IPS DF 4.7 (cell line): Measurements from ENCODE around the gene CCDC152.
A peak's percentile ranks its signal among the peaks of the same experiment; 100 is the strongest.
"Not testable (repeated sequence)": the region's sequence is repeated elsewhere in the genome, so short reads cannot be mapped to it uniquely, and the experiment has no call there.

Experiments
- DNase-seq: peaks from one replicate; pipeline ENCODE4 v3.0.0-alpha.2; 2013; ENCODE audit warnings: low spot score; ENCODE audit errors: extremely low read depth

The CCDC152 gene

DNA sequence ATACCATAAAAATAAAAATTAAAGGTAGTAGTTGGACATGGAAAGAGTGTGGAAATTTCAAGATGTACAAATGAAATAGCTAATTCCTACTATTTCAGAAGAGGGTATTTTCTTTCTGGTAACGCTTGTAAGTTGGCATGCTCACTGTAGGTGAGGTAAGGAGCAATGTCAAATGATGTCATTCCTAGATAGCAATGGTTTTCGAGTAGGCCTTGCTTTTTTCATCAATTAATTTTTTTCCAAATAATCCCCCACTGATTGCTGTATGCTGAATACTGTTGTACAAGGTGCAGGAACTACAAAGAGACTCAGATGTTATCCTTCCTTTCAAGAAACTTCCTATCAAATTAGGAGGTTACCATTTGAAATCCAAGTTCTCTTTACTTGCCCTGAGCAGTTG, 56.0 kb downstream of the CCDC152 start:
- DNase-seq: no peak

DNA sequence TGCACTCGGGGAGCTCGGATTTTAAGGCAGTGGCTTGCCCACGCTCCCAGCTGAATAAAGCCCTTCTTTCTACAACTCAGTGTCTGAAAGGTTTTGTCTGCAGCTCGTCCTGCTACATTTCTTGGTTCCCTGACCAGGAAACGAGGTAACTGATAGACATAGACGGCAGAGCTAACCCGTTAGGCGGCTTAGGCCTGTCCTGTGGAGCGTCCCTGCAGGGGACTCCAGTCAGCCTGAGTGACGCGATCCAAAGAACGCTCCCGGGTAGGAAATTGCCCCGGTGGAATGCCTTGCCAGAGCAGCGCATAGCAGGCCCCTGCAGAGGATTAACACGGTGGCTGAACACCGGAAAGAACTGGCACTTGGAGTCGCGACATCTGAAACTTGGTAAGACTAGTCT, 56.9 kb downstream of the CCDC152 start:
- DNase-seq: peak; percentile 41

DNA sequence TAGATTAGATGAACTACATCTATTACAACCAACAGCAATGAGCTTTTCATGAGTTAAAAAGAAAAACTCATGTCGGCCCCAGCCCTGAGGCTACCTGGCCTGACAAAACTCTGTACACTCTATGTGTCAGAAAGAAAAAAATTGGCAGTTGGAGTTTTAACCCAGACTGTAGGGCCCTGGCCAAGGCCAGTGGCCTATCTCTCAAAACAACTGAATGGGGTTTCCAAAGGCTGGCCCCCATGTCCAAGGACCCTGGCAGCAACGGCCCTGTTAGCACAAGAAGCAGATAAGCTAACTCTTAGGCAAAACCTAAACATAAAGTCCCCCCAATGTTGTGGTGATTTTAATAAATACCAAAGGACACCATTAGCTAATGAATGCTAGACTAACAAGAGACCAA, 59.9 kb downstream of the CCDC152 start:
- not testable (repeated sequence) for DNase-seq

DNA sequence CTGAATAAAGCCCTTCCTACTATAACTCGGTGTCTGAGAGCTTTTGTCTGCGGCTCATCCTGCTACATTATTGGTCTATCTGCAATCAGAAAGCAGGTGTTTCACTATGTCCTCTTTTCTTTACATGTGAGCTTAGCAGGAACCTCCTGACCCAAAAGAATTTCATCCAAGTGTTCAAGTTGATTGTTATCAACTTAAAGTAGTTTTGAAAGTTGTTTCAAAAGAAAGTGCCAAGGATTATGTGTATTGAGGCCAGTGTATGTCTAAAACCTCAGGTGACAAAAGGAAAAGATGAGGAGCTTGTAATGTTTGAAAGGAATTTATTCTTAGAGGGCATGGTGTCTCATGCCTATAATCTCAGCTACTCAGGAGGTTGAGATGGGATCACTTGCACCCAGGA, 63.1 kb downstream of the CCDC152 start:
- DNase-seq: no peak

DNA sequence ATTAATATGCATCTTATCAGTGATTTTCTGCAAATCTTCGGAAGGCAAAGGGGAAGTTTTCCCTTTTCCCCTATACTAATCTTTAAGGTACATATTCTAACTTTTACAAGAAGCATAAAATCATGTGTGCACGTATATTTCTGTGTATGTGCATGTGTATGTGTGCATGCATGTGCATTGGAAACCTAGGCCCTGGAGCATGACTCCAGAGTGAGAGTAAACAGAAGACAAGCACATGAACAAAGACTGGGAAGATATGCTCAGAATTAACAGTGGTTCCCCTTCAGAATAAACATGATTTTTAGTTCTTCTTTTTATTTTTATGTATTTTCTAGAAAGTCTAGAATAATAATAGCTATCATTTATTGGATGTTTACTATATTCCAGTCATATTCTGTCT, 65.9 kb downstream of the CCDC152 start:
- no peak for DNase-seq

DNA sequence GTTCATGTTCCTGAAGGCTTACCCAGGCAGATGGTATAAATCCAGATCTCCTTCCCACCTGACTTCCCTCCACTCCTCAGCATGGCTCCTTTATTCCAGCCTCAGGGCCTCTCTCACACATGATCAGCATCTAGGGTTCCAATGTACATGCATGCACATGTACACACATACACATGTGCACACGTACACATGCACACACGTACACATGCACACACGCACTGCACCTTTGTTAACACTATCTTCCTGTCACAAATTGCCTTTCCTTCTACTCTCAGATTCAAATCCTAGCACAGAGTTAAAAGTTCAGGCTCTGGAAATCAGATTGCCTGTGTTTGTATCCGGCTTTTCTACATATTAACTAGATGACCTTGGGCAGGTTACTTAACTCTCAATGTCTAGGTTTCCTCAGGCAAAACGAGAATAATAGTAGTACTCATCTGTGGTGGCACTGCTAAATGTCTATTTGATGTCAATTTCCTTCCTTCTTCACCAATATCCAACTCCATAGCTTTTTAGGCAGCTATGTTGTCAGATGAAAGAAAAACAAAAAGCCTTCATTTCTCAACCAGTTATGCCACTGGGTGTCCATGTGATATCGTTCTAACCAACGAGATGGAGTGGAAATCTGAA, 67.8 kb downstream of the CCDC152 start:
- DNase-seq: no peak

DNA sequence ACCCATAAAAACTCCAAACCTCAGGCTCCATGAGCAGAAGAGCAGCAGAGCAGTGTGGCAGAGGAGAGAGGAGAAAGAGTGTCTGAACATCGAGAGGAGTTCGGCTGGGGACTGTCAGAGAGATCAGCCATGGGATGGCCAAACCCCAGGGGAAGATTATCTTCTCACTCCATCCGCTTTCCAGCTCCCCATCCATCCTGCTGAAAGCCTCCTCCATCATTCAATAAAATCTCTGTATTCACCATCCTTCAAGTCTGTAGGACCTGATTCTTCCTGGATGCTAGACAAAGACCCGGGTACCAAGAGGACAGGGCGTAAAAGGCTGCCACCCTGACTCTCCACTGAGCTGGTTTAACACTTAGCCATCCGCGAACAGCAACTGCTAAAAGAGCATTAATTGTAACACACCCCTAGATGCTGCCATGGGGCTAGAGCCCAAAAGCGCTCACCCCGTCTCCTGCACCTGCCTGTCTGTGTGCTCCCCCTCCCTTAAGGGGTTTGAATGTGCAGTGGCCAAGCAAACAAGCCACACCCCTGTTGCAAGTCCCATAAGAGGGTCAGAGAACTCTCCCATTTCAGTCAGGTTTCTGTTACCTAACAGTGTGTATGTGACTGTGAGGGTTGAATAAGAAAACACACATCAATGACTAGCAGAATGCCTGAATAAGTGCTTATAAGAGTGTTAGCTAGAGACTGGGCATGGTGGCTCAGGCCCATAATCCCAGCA, 69.0 kb downstream of the CCDC152 start:
- DNase-seq: no peak

DNA sequence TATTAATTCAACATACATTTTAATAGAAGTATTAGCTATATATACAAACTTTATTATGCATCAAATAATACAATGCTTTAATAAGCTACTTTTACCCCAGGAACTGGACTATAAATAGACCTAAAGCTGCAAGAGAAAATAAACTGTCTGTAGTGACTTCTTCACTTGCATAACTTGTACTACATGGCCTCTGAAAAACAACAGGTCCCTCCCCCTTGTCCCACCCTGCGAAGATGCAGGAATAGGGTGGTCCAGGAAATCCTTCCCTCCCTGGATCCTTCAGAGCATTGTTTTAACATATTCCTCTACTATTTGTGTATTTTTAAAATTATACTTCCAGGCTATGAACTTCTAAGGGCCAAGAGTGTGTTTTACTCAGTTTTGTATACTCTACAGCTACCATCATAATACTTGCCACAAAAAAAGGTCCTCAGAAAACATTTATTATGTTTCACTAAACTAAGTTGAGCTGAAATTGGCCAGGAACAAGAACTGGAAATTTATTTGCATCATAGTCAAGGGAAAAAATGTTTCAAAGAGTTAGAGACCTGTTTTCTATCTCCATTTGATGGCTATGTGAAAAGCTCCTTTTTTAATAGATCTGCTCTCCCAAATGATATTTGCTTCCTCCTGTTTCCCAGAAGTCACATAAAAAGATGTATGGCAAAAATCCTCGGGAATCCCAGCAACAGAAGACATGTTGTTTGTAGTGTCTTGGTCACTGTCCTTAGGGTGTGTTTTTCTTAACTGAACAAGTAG, 70.3 kb downstream of the CCDC152 start:
- no peak for DNase-seq

DNA sequence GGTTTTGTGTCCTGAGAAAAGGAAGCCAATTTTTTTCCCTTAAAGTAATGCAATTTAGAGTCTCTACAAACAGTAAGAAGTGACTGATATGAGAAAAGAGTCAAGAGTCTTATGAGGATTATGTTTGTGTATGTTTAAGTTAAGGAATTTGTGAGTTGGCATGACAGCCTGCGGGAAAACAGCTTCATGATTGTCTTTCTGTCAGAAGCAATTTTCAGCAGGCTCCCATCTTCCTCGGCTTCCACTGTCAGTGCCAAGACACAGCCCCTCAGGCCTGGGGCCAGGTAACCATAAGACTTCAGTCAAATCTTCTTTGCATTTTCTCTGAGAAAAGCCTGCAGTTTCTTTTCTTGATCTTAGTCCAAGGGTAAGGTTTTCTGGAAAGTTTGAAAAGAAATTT, 72.1 kb downstream of the CCDC152 start:
- DNase-seq: no peak

DNA sequence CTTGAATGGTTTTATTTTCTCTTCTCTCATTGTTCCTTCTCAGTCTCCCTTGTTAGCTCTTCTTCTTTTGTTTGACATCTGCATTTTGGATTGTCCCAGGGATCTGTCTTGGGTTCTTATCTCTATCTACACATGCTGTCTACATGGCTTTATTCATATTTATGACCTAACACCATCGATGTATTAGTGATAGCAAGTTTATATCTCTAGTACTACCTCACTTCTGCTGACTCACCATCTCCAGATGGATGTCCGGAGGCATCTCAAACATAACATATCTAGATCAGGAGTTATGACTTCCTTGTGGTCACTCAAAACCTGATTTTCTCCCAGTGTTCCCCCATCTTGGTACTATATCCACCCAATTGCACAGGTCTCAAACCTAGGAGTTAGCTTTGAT, 74.3 kb downstream of the CCDC152 start:
- DNase-seq: no peak

DNA sequence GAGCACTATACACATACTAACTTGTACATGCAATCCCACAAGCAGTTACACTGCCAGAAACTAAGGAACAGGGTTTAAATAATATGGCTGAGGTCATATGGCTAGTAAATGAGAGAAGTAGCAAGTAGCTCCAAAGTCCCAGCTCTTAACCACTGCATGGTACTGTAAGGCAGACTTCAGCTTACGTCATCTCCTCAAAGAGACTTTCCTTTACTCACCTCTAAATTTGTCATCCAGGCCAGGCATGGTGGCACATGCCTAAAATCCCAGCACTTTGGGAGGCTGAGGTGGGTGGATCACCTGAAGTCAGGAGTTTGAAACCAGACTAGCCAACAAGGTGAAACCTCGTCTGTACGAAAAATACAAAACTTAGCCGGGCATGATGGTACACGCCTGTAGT, 75.4 kb downstream of the CCDC152 start:
- DNase-seq: no peak

DNA sequence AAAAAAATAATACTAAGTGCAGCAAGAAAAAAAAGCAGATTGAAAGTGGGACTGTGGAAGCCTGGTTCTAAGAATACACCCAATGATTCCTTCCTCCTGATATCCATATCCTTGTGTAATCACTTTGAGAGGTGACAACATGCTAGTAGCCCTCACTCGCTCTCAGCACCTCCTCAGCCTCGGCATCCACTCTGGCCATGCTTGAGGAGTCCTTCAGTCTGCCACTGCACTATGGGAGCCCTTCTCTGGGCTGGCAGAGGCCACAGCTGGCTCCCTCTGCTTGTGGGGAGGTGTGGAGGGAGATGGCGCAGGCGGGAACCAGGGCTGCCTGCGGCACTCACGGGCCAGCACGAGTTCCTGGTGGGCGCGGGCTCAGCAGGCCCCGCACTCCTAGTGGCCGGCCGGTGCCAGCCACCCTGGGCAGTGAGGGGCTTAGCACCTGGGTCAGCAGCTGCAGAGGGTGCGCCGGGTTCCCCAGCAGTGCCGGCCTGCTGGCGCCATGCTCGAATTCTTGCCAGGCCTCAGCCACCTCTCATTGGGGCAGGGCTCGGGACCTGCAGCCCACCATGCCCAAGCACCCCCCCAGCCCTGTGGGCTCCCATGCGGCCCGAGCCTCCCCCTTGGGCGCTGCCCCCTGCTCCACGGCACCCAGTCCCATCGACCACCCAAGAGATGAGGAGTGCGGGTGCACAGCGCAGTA, 79.6 kb downstream of the CCDC152 start:
- no peak for DNase-seq

DNA sequence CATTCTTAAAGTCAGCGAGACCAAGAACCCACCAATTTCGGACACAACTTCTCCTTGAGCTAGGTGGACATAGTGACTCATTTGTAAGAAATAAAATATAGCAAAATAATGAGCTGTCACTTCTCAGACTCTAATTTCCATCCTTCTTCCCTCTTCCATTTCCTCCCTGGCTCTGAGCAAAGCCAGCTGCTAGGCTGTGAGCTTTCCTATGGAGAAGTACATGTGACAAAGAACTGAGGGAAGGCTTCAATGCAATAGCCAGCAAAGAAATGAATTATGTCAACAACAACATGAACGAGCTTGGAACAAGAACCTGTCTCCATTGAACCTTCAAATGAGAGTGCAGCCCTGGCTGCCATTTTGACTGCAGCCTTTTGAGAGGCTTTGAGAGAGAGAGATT, 81.0 kb downstream of the CCDC152 start:
- no peak for DNase-seq

DNA sequence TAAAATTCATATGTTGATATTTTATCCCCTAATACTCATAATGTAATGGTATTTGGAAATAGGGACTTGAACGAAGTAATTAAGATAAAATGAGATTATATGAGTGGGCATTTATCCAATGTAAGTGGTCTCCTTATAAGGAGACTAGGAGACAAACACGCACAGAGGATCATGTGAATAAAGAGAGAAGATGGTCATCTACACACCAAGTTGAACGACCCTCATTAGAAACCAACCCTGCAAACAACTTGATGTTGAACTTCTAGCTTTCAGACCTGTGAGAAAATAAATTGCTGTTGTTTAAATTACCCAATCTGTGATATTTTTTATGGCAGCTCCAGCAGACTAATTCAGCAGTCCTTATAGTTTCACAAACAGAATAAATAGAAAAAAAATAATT, 82.6 kb downstream of the CCDC152 start:
- no peak for DNase-seq

DNA sequence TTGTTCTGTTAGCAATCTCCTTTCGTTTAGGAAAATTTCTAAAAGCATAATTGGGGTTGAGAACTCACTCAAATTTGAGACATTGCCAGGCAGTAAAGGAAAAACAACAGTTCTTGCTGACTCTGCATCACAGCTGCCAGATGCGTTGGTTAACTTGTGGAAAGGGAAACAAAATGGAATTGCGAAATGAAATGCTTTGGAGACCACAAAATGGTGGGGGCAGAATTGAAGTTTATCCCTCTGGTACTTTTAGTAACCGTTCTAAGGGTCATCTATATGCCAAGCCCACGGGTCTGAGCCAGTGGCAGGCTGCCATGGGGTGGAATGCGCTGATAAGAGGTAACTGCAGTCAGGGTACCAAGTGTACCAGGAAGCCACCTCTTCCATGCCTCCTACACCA, 83.7 kb downstream of the CCDC152 start:
- DNase-seq: no peak

DNA sequence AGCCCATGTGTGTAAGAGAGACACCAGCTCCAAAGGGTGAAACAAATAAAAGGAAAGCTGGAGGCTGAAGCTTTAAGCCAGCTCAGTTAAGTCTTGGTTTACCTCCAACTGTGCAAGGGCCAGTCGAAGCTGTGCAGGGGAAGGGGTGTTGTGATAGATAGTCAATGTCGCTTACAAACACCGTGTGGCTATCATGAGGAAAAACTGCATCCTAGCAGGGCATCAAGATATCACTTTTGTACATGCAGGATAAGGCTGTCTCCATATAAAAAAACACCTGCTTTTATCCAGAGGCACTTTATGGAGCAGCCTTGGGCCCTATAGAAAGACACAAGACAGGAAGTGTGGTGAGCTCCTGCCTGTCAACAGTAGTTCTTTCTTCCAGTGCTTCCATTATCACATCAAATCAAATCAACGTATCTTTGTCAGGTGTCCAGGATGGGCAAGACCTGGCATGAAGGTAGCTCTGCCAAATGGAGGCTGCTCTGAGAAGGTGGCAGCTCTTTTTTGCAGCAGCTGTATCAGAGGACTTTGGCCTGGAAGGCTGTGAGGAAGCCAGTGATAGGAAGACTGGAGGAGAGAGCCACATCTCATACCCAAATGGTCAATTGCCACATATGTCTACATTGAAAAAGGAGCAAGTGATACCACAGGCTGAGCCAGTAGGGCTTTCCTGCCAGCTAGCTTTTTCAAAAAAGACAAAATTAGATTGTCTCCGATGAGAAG, 84.4 kb downstream of the CCDC152 start:
- no peak for DNase-seq

DNA sequence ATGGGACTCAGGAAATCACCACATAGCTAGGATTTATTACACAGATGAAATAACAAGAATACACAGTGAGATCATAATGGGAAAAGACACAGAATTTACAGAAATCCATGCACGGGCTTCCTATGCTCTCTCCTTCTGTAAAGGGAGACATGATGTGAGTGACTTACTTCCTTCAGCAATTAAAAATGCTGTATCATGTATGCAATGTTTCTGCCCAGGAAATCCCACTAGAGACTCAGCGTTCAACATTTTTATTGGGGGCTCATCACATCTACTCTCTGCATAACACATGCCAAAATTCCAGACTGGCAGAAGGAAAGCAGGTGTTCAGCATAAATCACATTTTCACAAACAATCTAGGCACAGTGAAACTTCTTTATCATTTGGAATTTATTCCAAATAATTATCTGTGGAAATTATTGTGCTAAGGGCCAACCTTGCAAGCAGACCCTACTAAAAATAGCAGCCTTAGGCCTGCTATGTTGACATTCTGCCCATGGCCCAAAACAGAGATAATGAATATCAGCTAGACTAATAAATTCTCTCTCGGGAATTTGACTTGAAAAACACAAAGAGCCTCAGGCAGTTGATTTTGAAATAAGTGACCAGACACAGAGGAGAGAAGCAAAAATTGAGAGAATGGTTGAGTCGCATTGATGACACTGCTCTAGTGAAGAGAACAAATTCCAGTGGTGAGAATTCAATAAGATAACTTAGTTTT, 86.5 kb downstream of the CCDC152 start:
- no peak for DNase-seq

DNA sequence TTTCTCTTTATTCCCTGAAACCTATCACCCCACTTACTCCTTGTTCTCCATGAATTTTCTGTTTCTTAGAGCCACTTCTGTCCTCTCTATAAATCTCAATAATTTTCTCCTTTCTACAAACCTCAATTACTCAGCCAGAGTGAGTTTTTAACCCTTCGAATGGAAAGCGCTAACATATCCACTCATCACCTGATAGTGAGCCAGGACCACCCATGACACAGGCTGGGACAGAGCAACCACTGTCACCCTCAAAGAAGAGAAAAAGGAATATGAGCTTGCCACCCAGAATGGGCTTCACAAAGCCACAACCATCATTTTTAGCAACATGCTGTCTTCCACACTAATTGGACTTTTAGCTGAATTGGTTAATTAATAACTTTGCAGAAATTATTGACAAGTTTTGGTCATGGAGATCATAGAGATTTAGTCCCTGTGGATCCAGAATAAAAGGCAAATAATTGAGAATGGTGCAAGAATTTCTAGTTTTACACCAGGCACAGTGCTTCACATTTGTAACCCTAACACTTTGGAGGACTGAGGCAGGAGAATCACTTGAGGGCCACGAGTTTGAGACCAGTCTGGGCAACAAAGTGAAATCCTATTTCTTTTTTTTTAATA, 87.2 kb downstream of the CCDC152 start:
- no peak for DNase-seq

DNA sequence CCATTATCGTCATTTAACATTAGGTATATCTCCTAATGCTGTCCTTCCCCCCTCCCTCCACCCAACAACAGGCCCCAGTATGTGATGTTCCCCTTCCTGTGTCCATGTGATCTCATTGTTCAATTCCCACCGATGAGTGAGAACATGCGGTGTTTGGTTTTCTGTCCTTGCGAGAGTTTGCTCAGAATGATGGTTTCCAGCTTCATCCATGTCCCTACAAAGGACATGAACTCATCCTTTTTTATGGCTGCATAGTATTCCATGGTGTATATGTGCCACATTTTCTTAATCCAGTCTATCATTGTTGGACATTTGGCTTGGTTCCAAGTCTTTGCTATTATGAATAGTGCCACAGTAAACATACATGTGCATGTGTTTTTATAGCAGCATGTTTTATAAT, 87.8 kb downstream of the CCDC152 start:
- DNase-seq: not testable (repeated sequence)

DNA sequence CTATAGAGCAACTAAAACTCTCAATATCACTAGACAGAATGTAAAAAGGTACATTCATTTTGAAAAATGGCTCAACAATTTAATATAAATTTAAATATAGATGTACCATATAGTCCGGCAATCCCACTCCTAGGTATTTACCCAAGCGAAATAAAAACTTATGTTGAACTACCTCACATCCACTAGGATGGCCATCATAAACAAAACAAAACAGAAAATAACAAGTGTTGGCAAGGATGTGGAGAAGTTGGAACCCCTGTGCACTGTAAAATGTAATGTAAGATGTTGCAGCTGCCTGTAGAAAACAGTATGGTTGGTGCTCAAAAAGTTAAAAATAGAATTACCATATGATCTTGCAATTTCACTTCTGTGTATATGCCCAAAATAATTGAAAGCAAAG, 91.9 kb downstream of the CCDC152 start:
- no peak for DNase-seq
